Measurements from ENCODE around the gene CCDC167.

DNA sequence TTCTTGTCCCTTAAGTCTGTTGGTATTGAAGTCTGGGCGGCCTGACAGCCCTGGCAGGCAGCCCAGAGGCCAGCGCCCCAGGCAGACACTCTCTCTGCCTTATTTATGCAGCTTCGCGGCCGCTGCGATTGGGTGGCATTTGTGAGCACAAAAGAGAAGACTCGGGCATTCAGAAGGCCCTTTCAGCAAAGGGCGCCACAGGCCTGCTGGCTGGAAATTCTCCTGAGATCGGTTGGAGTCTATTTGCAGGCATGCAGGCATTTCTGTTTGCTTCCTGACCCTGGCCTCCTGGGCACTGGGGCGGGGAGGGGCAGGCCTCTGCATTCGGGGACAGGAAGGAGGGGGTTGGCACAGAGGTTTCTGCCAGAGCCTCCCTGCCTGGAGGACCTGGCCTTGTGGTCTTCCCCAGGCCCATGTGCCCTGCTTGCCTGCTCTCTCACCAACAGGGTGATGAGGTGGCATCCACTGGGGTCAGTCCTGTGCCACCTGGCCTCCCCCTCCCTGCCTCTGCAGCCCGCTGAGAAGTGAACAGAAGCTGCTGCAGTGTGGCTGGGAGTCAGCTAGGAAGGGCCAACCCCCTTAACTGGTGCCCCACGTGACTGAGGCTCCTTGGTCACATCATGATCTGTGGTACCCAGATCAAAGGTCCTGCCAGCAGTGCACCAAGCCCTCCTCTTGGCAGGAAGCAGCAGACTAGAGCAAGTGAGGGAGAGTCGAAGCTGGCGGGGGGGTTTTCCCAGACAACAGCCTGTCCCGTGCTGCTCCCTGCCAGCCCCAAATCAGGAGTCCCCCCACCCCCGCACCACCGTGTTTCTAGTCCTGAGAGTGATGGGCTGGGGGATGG, 16.6 kb upstream of the CCDC167 start:
- TF ChIP-seq, protein P1, sequence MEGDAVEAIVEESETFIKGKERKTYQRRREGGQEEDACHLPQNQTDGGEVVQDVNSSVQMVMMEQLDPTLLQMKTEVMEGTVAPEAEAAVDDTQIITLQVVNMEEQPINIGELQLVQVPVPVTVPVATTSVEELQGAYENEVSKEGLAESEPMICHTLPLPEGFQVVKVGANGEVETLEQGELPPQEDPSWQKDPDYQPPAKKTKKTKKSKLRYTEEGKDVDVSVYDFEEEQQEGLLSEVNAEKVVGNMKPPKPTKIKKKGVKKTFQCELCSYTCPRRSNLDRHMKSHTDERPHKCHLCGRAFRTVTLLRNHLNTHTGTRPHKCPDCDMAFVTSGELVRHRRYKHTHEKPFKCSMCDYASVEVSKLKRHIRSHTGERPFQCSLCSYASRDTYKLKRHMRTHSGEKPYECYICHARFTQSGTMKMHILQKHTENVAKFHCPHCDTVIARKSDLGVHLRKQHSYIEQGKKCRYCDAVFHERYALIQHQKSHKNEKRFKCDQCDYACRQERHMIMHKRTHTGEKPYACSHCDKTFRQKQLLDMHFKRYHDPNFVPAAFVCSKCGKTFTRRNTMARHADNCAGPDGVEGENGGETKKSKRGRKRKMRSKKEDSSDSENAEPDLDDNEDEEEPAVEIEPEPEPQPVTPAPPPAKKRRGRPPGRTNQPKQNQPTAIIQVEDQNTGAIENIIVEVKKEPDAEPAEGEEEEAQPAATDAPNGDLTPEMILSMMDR (IDR thresholded peaks at IDR 0.05): no peak
- TF ChIP-seq POLR2A (IDR thresholded peaks at IDR 0.05): no peak
